GM19043 (cell line): ENCODE measurements around the gene SPNS3.

Experiments used
- ATAC-seq: cut with Tn5 transposase; IDR thresholded peaks from one replicate; pipeline ENCODE4 v1.9.1; 2021; ENCODE audit warnings: low read depth; ENCODE audit not compliant: unreplicated experiment

The SPNS3 gene

GRCh38 chr17:4463818-4464476, 30.2 kb downstream of the SPNS3 start:
- no peak for ATAC-seq

DNA sequence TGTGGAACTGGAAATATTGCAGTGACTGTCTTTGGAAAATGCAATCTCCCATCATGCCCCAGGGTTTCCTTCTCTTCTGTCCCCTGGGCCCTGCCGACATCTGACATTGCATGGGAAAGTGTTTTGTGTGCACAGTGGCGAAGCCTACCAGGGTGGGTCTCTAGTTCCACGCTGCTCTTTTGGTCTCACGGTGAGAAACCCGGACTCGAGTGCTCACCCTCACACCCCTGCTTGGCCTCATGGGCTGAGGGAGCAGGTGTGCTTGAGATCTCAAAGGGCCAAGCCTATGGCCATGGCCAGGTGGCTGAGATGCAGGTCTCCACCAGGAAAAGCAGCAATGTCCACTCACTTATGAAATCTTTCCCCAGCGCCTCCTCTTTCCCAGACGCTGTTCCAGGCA, 32.0 kb downstream of the SPNS3 start:
- ATAC-seq = no peak

DNA sequence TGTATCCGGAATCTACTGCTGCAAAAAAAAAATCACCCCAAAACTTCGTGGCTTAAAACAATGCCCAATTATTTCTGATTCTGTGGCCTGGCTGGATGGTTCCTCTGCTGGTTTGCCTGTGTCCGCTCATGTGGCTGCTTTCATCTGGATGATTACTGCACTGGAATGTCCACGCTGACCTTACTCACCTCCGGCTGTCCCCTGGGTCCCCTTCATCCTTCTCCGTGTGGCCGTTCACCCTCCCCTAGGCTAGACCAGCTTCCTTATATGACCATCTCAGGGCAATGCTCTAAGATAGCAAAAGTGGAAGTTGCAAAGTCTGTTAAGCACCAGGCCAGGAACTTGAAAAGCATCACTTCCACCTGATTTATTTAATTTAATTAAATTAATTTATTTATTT, 33.5 kb downstream of the SPNS3 start:
- no peak for ATAC-seq

DNA sequence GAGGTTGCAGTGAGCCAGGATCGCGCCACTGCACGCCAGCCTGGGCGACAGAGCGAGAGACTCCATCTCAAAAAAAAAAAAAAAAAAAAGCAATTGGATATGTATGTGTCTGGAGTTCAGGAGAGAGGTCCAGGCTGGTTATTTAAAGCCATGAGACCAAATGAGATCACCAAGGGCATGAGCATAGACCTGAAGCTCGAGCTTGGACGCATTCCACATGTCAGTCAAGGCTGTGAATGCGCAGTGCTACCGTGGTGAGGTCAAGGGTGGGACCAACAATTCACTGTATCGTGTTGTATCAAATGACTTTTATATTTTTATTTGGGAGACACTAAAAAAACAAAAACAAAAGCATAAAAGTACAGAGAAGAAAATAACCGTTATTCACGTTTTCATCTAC, 35.8 kb downstream of the SPNS3 start:
- ATAC-seq = no peak

DNA sequence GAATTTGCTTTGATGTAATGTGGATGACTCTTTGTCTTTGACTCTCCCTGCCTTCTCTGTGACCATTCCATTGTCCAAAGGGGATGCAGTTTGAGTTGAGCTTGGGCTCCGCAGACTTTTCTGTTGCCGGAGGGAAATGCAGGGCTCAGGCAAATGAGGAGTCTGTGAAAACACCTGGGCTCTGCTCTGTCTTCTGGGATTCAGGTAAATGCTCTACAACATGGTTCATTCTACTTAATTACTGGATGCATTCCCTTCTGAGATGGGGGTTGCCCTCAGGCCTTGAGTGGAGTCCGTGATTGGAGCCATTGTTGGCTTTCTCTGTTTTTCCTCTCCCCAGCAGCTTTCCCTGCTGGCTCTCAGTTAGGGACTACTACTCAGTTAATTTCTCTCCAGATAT, 38.5 kb downstream of the SPNS3 start:
- ATAC-seq = no peak

DNA sequence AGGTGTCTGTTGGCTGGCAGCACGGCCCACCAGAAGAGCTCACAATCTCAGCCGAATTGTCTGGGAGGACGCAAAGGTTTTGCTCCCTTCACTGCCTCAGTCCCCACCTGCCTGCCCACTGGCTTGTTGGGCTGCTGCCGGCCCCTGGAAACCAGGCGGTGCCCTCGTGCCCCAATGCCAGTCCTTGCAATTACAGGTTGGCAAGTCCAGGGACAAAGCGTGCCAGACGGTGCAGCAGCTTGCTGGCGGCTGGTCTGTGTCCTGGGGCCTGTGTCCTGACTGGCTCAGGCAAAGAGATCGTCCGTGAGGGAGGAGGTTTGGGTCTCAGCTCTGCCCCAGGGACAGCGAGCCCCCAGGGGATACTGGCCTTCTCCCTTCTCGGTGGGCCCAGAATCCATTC, 40.4 kb downstream of the SPNS3 start:
- ATAC-seq = no peak

GRCh38 chr17:4475001-4475400, 41.3 kb downstream of the SPNS3 start:
- ATAC-seq = no peak

DNA sequence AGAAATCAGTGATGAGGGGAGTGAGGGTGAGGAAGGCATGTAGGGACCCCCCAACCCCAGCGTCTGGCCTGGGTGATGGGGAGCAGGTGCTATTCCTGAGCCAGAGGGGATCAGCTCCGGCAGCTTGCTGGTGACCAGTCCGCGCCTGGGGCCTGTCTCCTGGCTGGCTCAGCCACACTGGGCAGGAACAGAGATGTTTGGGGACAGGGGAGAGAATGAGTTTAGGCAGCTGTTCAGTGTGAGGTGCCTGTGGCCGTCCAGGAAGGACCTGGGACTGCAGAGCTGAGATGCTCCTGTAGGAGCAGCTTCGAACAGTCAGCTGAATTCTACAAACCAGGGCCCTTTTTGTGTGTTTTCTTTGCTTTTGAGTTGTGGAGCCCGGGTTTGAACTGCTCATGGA, 41.7 kb downstream of the SPNS3 start:
- ATAC-seq = no peak

GRCh38 chr17:4476017-4476416, 42.3 kb downstream of the SPNS3 start:
- no peak for ATAC-seq

DNA sequence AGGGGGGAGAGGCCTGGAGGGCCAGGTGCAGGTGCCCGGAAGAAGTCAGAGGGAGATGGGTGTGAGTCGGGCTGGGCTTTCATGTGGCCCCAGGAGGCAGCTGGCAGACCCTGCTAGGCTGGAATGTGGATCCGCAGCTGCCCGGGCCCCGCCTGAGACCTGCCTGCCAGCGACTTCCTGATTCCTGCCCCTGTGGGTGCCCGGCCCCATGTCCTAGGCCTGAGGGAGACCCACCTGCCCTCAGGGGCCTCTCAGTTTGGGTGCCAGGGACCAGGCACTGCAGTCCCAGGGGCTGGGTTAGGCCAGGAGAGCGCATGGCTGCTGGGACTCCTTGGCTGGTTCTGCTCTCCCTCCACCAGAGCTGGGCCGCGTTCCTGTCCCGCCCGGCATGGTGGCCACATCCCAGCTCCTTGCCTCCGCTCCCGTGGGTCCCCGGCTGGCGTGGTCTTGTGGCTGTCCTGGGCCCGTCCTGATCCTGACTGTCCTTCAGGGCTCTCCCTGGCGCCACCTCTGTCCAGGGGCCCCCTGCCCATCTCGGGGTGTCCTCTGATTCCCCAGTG, 42.9 kb downstream of the SPNS3 start:
- no peak for ATAC-seq

- no peak for ATAC-seq
These were observed 43.6 kb downstream of the SPNS3 start for GRCh38 chr17:4477255-4477791.

- no peak for ATAC-seq
These were observed 44.6 kb downstream of the SPNS3 start for GRCh38 chr17:4478318-4478830.

DNA sequence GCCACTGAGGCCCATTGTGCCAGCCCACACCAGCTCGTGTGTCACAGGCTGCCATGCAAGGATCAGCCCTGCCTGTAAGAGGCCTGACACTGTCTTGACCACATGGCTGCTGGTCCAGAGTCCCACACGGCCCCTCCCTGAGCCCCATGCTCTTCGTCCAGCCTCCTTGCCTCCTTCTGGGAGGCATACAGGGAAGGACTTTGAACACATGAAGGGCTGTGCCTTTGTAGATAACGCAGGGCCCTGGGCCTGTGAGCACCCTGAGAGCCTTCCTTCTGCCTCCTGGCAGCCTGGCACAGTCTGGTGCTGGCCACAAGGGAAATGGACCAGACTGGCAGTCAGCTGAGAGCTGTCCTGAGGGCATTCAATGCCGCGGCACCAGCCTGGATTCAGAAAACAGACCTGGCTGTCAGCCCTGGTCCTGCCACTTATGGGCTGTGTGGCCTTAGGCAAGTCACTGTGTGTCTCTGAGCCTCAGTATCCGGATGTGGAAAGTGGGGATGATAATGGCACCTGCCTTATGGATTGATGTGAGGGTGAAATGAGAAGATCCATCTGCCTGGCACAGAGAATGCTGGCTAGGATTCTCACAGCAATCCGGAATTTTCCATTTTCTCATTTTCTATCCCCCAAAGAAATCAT, 45.7 kb downstream of the SPNS3 start:
- no peak for ATAC-seq

- ATAC-seq = no peak
These were observed 46.4 kb downstream of the SPNS3 start for GRCh38 chr17:4479982-4480751.

- ATAC-seq = no peak
These were observed 47.5 kb downstream of the SPNS3 start for GRCh38 chr17:4480929-4481898.

- ATAC-seq = no peak
These were observed 48.7 kb downstream of the SPNS3 start for GRCh38 chr17:4482338-4483011.

GRCh38 chr17:4483012-4483840, 49.5 kb downstream of the SPNS3 start:
- ATAC-seq = no peak
